Measurements from ENCODE around the gene TADA2B.

DNA sequence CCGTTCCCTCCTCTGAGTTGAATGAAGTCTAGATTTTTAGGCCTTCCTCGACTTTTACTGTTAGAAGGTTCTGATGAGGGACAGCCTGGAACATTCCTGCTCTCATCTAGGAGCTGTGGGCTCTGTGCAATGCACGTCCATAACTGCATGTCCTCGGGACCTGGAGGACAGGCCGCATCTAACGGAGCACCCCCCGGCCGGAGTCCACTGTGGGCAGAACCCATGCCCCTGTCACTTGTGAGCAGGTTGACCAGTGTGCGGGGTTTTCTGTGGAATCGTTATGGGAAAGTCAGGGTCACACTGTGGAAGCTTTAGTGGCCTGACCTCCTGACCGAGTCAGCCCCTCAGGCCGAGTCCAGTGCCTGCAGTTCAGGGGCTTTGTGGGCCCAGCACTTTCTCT is 19.3 kb upstream of the TADA2B start:
- TF ChIP-seq CTCF (IDR thresholded peaks at IDR 0.05; ENCODE audit: low read length) (no peak), EZH2 (IDR thresholded peaks at IDR 0.05; ENCODE audit: borderline replicate concordance, low read length) (no peak)

All from OCI-LY1 (cell line).